PC-9 (cell line): ENCODE measurements around the gene ZSCAN5A. TPM values are rescaled to one million over a fixed set of nuclear protein-coding genes. Genes with fewer than 3 reads are reported as not detected.
A peak's percentile ranks its signal among the peaks of the same experiment; 100 is the strongest.

Experiments used
- BruUV-seq: library from RNA; stranded (reverse); fragments of 400-500 nt; replicated peaks from 2 replicates; lab custom pipeline; 2021; lab: Mats Ljungman, UMichigan
- CTCF ChIA-PET: fragments of 300-600 bp; sonication (Branson Sonifier 250); formaldehyde crosslinking; loops from one replicate; lab custom pipeline; 2022; ENCODE audit warnings: antibody characterized with exemption; lab: Charles Lee
- POLR2A ChIA-PET: fragments of 300-600 bp; sonication (Branson Sonifier 250); formaldehyde crosslinking; loops from one replicate; lab custom pipeline; 2022; ENCODE audit warnings: antibody characterized with exemption; ENCODE audit not compliant: unreplicated experiment; lab: Charles Lee
- DNase-seq, 2 experiments: peaks; one replicate each; pipeline versions ENCODE4 v3.0.0 to v3.0.0-alpha.2; 2015 to 2022; ENCODE audit warnings: mixed read lengths in 1 of 2
- H2AFZ ChIP-seq: fragments of 200-600 bp; sonication (generic); 2 replicates; pipeline ENCODE4 v1.8.1; 2017; ENCODE audit warnings: antibody characterized with exemption
- H3F3A ChIP-seq: fragments of 200-600 bp; sonication (generic); 2 replicates; pipeline ENCODE4 v1.8.1; 2017; ENCODE audit warnings: antibody characterized with exemption, mild to moderate bottlenecking, low read depth; ENCODE audit not compliant: insufficient read depth
- H3K27ac ChIP-seq: fragments of 200-600 bp; sonication (generic); 2 replicates; pipeline ENCODE4 v1.6.1; 2016; ENCODE audit warnings: mixed run types
- H3K27me3 ChIP-seq: fragments of 200-600 bp; sonication (generic); 2 replicates; pipeline ENCODE4 v1.6.1; 2016; ENCODE audit warnings: low read depth, mixed run types; ENCODE audit not compliant: insufficient read depth
- H3K36me3 ChIP-seq: fragments of 200-600 bp; sonication (generic); 2 replicates; pipeline ENCODE4 v1.6.1; 2016; ENCODE audit warnings: low read depth, mixed run types
- H3K4me1 ChIP-seq: fragments of 200-600 bp; sonication (generic); replicated peaks from 2 replicates; pipeline ENCODE4 v1.6.1; 2016; ENCODE audit warnings: mixed run types; ENCODE audit not compliant: insufficient read depth
- H3K4me2 ChIP-seq: fragments of 200-600 bp; sonication (generic); 2 replicates; pipeline ENCODE4 v1.6.1; 2017; ENCODE audit warnings: mixed run types
- H3K4me3 ChIP-seq: fragments of 200-600 bp; sonication (generic); 2 replicates; pipeline ENCODE4 v1.6.1; 2016; ENCODE audit warnings: mixed run types
- H3K79me2 ChIP-seq: fragments of 200-600 bp; sonication (generic); 2 replicates; pipeline ENCODE4 v1.6.1; 2017; ENCODE audit warnings: low read depth, mixed run types
- H3K9me2 ChIP-seq: fragments of 200-600 bp; sonication (generic); 2 replicates; pipeline ENCODE4 v1.8.1; 2017; ENCODE audit warnings: mild to moderate bottlenecking; ENCODE audit not compliant: insufficient read depth
- H3K9me3 ChIP-seq: fragments of 200-600 bp; sonication (generic); 2 replicates; pipeline ENCODE4 v1.8.1; 2016; ENCODE audit warnings: low read depth; ENCODE audit not compliant: insufficient read depth
- H4K20me1 ChIP-seq: fragments of 200-600 bp; sonication (generic); 2 replicates; pipeline ENCODE4 v1.8.1; 2017; ENCODE audit not compliant: insufficient read depth
- CTCF ChIP-seq: fragments of 200-600 bp; sonication (generic); conservative IDR thresholded peaks from 2 replicates; pipeline ENCODE4 v1.6.1; 2017; ENCODE audit warnings: mixed run types, antibody characterized with exemption, mild to moderate bottlenecking, moderate library complexity
- EZH2 ChIP-seq: fragments of 200-600 bp; sonication (generic); IDR thresholded peaks from 2 replicates; pipeline ENCODE4 v1.8.0; 2017; ENCODE audit warnings: antibody characterized with exemption, low read depth
- intact Hi-C: fragments of 100-400 bp; cut with micrococcal nuclease; formaldehyde crosslinking; loops from one replicate; pipeline ENCODE4 v1.10.0; 2022; ENCODE audit not compliant: unreplicated experiment
- total RNA-seq: library from RNA; stranded (reverse); gene quantifications from 2 replicates; pipeline ENCODE4 v1.2.3, GENCODE V29; 2021

ZSCAN5A gene
- total RNA-seq, 1 experiment from 2014 or later, result 20.5 TPM

DNA sequence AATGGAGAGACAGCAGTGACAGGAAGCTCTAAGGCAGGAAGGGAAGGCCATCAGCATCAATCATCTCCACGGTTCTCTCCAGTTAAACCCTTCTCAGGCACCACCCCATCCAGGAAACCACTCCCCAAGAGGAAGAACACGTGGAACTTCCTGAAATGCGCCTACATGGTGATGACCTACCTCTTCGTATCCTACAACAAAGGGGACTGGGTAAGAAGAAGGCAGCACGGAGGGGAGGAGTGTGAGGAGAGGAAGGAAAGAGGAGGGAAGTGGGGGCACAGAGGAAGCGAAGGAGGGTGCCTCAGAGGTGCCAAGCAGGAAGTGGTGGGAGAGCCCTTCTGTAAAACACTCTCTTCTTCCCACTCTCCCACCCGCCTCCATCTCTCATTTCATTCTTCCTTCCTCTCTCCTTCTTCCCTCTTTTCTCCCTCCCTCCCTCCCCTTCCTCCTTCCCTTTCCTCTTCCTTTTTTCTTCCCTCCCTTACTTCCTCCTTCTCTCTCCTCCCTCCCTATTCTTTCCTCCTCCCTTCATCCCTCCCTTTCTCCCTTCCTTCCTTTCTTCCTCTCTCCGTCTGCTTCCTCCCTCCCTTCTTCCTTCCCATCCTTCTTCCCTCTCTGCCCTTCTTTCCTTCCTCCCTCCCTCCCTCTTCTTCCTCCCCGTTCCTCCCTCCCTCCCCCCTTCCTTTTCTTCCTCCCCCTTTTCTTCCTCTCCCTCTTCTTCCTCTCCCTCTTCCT is 12.6 kb downstream of the ZSCAN5A start:
- TF ChIP-seq CTCF (no peak), EZH2 (no peak)
- BruUV-seq, result no TSS peak
- no peak overlapping the region for H3K4me2 ChIP-seq
- ChIA-PET POLR2A (no interaction called here), CTCF (no interaction called here)
- H3K4me3 ChIP-seq, result no peak overlapping the region
- H3K4me1 ChIP-seq, result no peaks in the 10 kb centered on the region
- no peak for DNase-seq
- H3K79me2 ChIP-seq, result no peaks in the 10 kb centered on the region
- intact Hi-C loops, result no loop called here
- no peaks in the 10 kb centered on the region for H3F3A ChIP-seq
- no peaks in the 10 kb centered on the region; the same call in 1 of the 2 replicates for H4K20me1 ChIP-seq
- no peaks in the 10 kb centered on the region for H3K9me2 ChIP-seq
- no peaks in the 10 kb centered on the region for H3K27me3 ChIP-seq
- no peaks in the 10 kb centered on the region for H3K9me3 ChIP-seq
- peaks cover 8% of the 10 kb centered on the region; the same call in 1 of the 2 replicates for H3K36me3 ChIP-seq
- H2AFZ ChIP-seq, result no peak overlapping the region
- H3K27ac ChIP-seq, result no peak overlapping the region

DNA sequence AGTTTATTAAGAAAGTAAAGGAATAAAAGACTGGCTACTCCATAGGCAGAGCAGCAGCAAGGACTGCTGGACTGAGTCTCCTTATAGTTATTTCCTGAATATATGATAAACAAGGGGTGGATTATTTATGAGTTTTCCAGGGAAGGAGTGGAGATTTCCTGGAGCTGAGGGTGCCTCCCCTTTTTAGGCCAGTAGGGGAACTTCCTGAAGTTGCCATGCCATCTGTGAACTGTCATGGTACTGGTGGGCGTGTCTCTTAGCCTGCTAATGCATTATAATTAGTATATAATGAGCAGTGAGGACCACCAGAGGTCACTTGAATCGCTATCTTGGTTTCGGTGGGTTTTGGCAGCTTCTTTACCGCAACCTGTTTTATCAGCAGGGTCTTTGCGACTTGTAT is 13.5 kb downstream of the ZSCAN5A start:
- Histone ChIP-seq H3K4me1 (no peaks in the 10 kb centered on the region), H3K9me3 (no peaks in the 10 kb centered on the region), H2AFZ (no peak overlapping the region), H3K36me3 (peaks cover 8% of the 10 kb centered on the region; the same call in 1 of the 2 replicates), H3K27ac (no peak overlapping the region), H3F3A (no peaks in the 10 kb centered on the region), H4K20me1 (no peaks in the 10 kb centered on the region; the same call in 1 of the 2 replicates), H3K9me2 (no peaks in the 10 kb centered on the region), H3K4me3 (no peak overlapping the region), H3K4me2 (no peak overlapping the region), H3K27me3 (no peaks in the 10 kb centered on the region), H3K79me2 (no peaks in the 10 kb centered on the region)
- ChIA-PET POLR2A (no interaction called here), CTCF (no interaction called here)
- no peak for TF ChIP-seq EZH2
- TF ChIP-seq CTCF, result peak; percentile 24; the same call in 1 of the 2 replicates
- no peak for DNase-seq
- BruUV-seq, result no TSS peak
- intact Hi-C loops, result no loop called here

DNA sequence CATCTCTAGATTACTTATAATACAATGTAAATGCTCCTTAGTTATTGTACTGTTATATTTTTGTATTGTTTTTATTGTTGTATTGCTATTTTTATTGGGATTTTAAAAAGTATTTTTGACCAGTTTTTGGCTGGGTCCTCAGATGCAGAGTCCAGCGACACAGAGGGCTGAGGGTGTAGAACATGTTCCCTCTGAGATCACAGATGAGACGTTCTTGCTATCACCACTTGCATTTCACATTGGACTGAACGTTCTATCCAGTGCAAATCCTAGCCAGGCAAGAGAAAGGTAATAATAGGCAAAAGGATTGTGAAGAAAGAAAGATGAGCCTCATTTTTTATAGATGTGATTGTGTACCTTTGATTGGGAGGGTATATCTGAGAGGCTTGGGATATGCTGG is 15.0 kb downstream of the ZSCAN5A start:
- Histone ChIP-seq H3K79me2 (no peaks in the 10 kb centered on the region), H3K27ac (no peak overlapping the region), H3K4me3 (no peak overlapping the region), H2AFZ (no peak overlapping the region), H4K20me1 (0 out of 2 replicates have a peak, but pooled peaks cover 5% of the 10 kb centered on the region), H3K27me3 (no peaks in the 10 kb centered on the region), H3F3A (no peaks in the 10 kb centered on the region), H3K36me3 (no peaks in the 10 kb centered on the region), H3K4me1 (no peaks in the 10 kb centered on the region), H3K9me2 (no peaks in the 10 kb centered on the region), H3K9me3 (no peaks in the 10 kb centered on the region), H3K4me2 (no peak overlapping the region)
- no peak for TF ChIP-seq CTCF
- no peak for TF ChIP-seq EZH2
- no peak for DNase-seq
- BruUV-seq, result no TSS peak
- intact Hi-C loops, result no loop called here
- ChIA-PET CTCF (interaction anchor here (1.2 kb wide), 1 partner anchor 33 kb away, joined by 5 read pairs; no protein-coding TSS in a partner anchor), POLR2A (no interaction called here)
